ENCODE results near the gene FSTL4. TPM values are rescaled to one million over a fixed set of nuclear protein-coding genes. Genes with fewer than 3 reads are reported as not detected.

Gene FSTL4
- total and polyA plus RNA-seq, 2 experiments from 2014 or later: 0.47 to 0.74 TPM

- no peaks in the 10 kb centered on the region for H3K9me2 ChIP-seq (replicated peaks; ENCODE audit: insufficient read depth)
- WGBS (ENCODE audit: low lambda C conversion rate, missing lambda C conversion rate): 98% methylated on average over 5 of the region's 5 CpGs
- H3K79me2 ChIP-seq: no peaks in the 10 kb centered on the region
- H3K9me3 ChIP-seq (ENCODE audit: low read depth): no peaks in the 10 kb centered on the region
- H4K20me1 ChIP-seq (ENCODE audit: insufficient read depth, poor library complexity, severe bottlenecking): no peaks in the 10 kb centered on the region
- no peaks in the 10 kb centered on the region for H3K4me1 ChIP-seq (ENCODE audit: insufficient read depth)
- H3K27ac ChIP-seq: no peak overlapping the region
- H2AFZ ChIP-seq: no peak overlapping the region
- H3K27me3 ChIP-seq: no peaks in the 10 kb centered on the region
- TF ChIP-seq EZH2 (IDR thresholded peaks at IDR 0.05; ENCODE audit: borderline replicate concordance): no peak
- no peak for TF ChIP-seq CTCF (IDR thresholded peaks at IDR 0.05; ENCODE audit: poor library complexity)
- no peak for TF ChIP-seq EZH2phosphoT487 (IDR thresholded peaks at IDR 0.05; ENCODE audit: low read depth, severe bottlenecking, unreplicated experiment)
- DNase-seq (ENCODE audit: low spot score): no peak
- no peaks in the 10 kb centered on the region for H3K36me3 ChIP-seq (replicated peaks; ENCODE audit: insufficient read depth, low read depth)
- H3K4me3 ChIP-seq: no peak overlapping the region
- no peak overlapping the region for H3K4me2 ChIP-seq
Measured at GRCh38 chr5:133581918-133582317, 30.4 kb downstream of the FSTL4 start.

GRCh38 chr5:133581348-133581747 is 31.0 kb downstream of the FSTL4 start:
- Histone ChIP-seq H3K4me1 (ENCODE audit: insufficient read depth) (no peaks in the 10 kb centered on the region), H4K20me1 (ENCODE audit: insufficient read depth, poor library complexity, severe bottlenecking) (no peaks in the 10 kb centered on the region), H2AFZ (no peak overlapping the region), H3K79me2 (no peaks in the 10 kb centered on the region), H3K27me3 (no peaks in the 10 kb centered on the region), H3K9me2 (replicated peaks; ENCODE audit: insufficient read depth) (no peaks in the 10 kb centered on the region), H3K4me3 (no peak overlapping the region), H3K36me3 (replicated peaks; ENCODE audit: insufficient read depth, low read depth) (no peaks in the 10 kb centered on the region), H3K9me3 (ENCODE audit: low read depth) (no peaks in the 10 kb centered on the region), H3K27ac (no peak overlapping the region), H3K4me2 (no peak overlapping the region)
- WGBS (ENCODE audit: low lambda C conversion rate, missing lambda C conversion rate): 86% methylated on average over 5 of the region's 5 CpGs
- no peak for DNase-seq (ENCODE audit: low spot score)
- TF ChIP-seq EZH2phosphoT487 (IDR thresholded peaks at IDR 0.05; ENCODE audit: low read depth, severe bottlenecking, unreplicated experiment): no peak
- TF ChIP-seq EZH2 (IDR thresholded peaks at IDR 0.05; ENCODE audit: borderline replicate concordance): no peak
- no peak for TF ChIP-seq CTCF (IDR thresholded peaks at IDR 0.05; ENCODE audit: poor library complexity)

- no peak overlapping the region for H3K27ac ChIP-seq
- H3K4me2 ChIP-seq: no peak overlapping the region
- H3K27me3 ChIP-seq: no peaks in the 10 kb centered on the region
- H2AFZ ChIP-seq: no peak overlapping the region
- DNase-seq (ENCODE audit: low spot score): no peak
- no peak for TF ChIP-seq EZH2phosphoT487 (IDR thresholded peaks at IDR 0.05; ENCODE audit: low read depth, severe bottlenecking, unreplicated experiment)
- no peak for TF ChIP-seq CTCF (IDR thresholded peaks at IDR 0.05; ENCODE audit: poor library complexity)
- no peak for TF ChIP-seq EZH2 (IDR thresholded peaks at IDR 0.05; ENCODE audit: borderline replicate concordance)
- H4K20me1 ChIP-seq (ENCODE audit: insufficient read depth, poor library complexity, severe bottlenecking): no peaks in the 10 kb centered on the region
- WGBS (ENCODE audit: low lambda C conversion rate, missing lambda C conversion rate): 82% methylated on average over 7 of the region's 7 CpGs
- no peaks in the 10 kb centered on the region for H3K79me2 ChIP-seq
- no peaks in the 10 kb centered on the region for H3K4me1 ChIP-seq (ENCODE audit: insufficient read depth)
- no peaks in the 10 kb centered on the region for H3K9me3 ChIP-seq (ENCODE audit: low read depth)
- H3K9me2 ChIP-seq (replicated peaks; ENCODE audit: insufficient read depth): no peaks in the 10 kb centered on the region
- H3K36me3 ChIP-seq (replicated peaks; ENCODE audit: insufficient read depth, low read depth): no peaks in the 10 kb centered on the region
- no peak overlapping the region for H3K4me3 ChIP-seq
Measured at GRCh38 chr5:133580618-133581017, 31.7 kb downstream of the FSTL4 start.

GRCh38 chr5:133579766-133580165 is 32.6 kb downstream of the FSTL4 start:
- Histone ChIP-seq H3K4me3 (no peak overlapping the region), H2AFZ (no peak overlapping the region), H3K4me2 (no peak overlapping the region), H3K9me3 (ENCODE audit: low read depth) (no peaks in the 10 kb centered on the region), H3K36me3 (replicated peaks; ENCODE audit: insufficient read depth, low read depth) (no peaks in the 10 kb centered on the region), H3K4me1 (ENCODE audit: insufficient read depth) (no peaks in the 10 kb centered on the region), H3K27ac (no peak overlapping the region), H3K79me2 (no peaks in the 10 kb centered on the region), H4K20me1 (ENCODE audit: insufficient read depth, poor library complexity, severe bottlenecking) (no peaks in the 10 kb centered on the region), H3K27me3 (no peaks in the 10 kb centered on the region), H3K9me2 (replicated peaks; ENCODE audit: insufficient read depth) (no peaks in the 10 kb centered on the region)
- no peak for DNase-seq (ENCODE audit: low spot score)
- no peak for TF ChIP-seq CTCF (IDR thresholded peaks at IDR 0.05; ENCODE audit: poor library complexity)
- TF ChIP-seq EZH2 (IDR thresholded peaks at IDR 0.05; ENCODE audit: borderline replicate concordance): no peak
- TF ChIP-seq EZH2phosphoT487 (IDR thresholded peaks at IDR 0.05; ENCODE audit: low read depth, severe bottlenecking, unreplicated experiment): no peak
- WGBS (ENCODE audit: low lambda C conversion rate, missing lambda C conversion rate): 85% methylated on average over 4 of the region's 4 CpGs
